Hippocampal formation (tissue), 2 donors: ENCODE results near the gene TMOD1.
A peak's percentile ranks its signal among the peaks of the same experiment; 100 is the strongest.
"Not testable (repeated sequence)": the region's sequence is repeated elsewhere in the genome, so short reads cannot be mapped to it uniquely, and the experiment has no call there.

Source experiments
- DNase-seq, 2 donors: peaks; one replicate each; lab custom pipeline; 2025; lab: John Stamatoyannopoulos, UW

The TMOD1 gene

GRCh38 chr9:97567894-97568202, 66.4 kb downstream of the TMOD1 start:
- DNase-seq, result no peak

GRCh38 chr9:97568461-97569275, 67.2 kb downstream of the TMOD1 start:
- no peak for DNase-seq

GRCh38 chr9:97570899-97571298, 69.4 kb downstream of the TMOD1 start:
- peak; percentile 34 to 60 for DNase-seq

GRCh38 chr9:97571664-97572063, 70.2 kb downstream of the TMOD1 start:
- no peak for DNase-seq

- no peak for DNase-seq
Observed at GRCh38 chr9:97572196-97572891, 70.9 kb downstream of the TMOD1 start.

- DNase-seq, result no peak
Observed at GRCh38 chr9:97572892-97573365, 71.5 kb downstream of the TMOD1 start.

- no peak for DNase-seq
Observed at GRCh38 chr9:97573482-97574073, 72.1 kb downstream of the TMOD1 start.

- not testable (repeated sequence) for DNase-seq
Observed at GRCh38 chr9:97574101-97574571, 72.7 kb downstream of the TMOD1 start.

- DNase-seq, result not testable (repeated sequence)
Observed at GRCh38 chr9:97574921-97575672, 73.6 kb downstream of the TMOD1 start.

GRCh38 chr9:97575673-97576200, 74.3 kb downstream of the TMOD1 start:
- DNase-seq, result no peak

GRCh38 chr9:97577051-97577450, 75.6 kb downstream of the TMOD1 start:
- DNase-seq, result no peak

GRCh38 chr9:97578846-97579245, 77.4 kb downstream of the TMOD1 start:
- DNase-seq, result no peak

- no peak for DNase-seq
Observed at GRCh38 chr9:97579914-97580313, 78.4 kb downstream of the TMOD1 start.

- not testable (repeated sequence) for DNase-seq
Observed at GRCh38 chr9:97581590-97581989, 80.1 kb downstream of the TMOD1 start.

- DNase-seq, result not testable (repeated sequence)
Observed at GRCh38 chr9:97584778-97585177, 83.3 kb downstream of the TMOD1 start.

- not testable (repeated sequence) for DNase-seq
Observed at GRCh38 chr9:97586909-97587308, 85.4 kb downstream of the TMOD1 start.

- DNase-seq, result no peak
Observed at GRCh38 chr9:97591535-97591934, 90.1 kb downstream of the TMOD1 start.

- no peak for DNase-seq
Observed at GRCh38 chr9:97592126-97592525, 90.7 kb downstream of the TMOD1 start.

GRCh38 chr9:97593960-97594359, 92.5 kb downstream of the TMOD1 start:
- DNase-seq, result no peak

- no peak for DNase-seq
Observed at GRCh38 chr9:97594381-97594921, 93.0 kb downstream of the TMOD1 start.

- no peak for DNase-seq
Observed at GRCh38 chr9:97596906-97597305, 95.4 kb downstream of the TMOD1 start.
